GM06990 (cell line): ENCODE measurements around the gene RPS5.
A peak's percentile ranks its signal among the peaks of the same experiment; 100 is the strongest.

Experiments
- DNase-seq: peaks from one replicate; pipeline ENCODE4 v3.0.0-alpha.2; 2011; ENCODE audit not compliant: insufficient read length; ENCODE audit errors: extremely low read depth
- H3K27me3 ChIP-seq: replicated peaks from 2 replicates; pipeline ENCODE4 v1.6.0; 2011; ENCODE audit warnings: low read length; ENCODE audit not compliant: control insufficient read depth, insufficient read depth
- H3K36me3 ChIP-seq: 2 replicates; pipeline ENCODE4 v1.5.1; 2011; ENCODE audit warnings: low read length; ENCODE audit not compliant: control insufficient read depth, insufficient read depth
- H3K4me3 ChIP-seq: replicated peaks from 2 replicates; pipeline ENCODE4 v1.5.1; 2011; ENCODE audit warnings: low read depth, mild to moderate bottlenecking, control low read depth, low read length
- CTCF ChIP-seq: IDR thresholded peaks from 2 replicates; pipeline ENCODE4 v1.5.1; 2011; ENCODE audit warnings: low read length, control low read depth, mild to moderate bottlenecking, inconsistent platforms; ENCODE audit not compliant: insufficient read depth, poor library complexity, severe bottlenecking

RPS5 gene

GRCh38 chr19:58397533-58398037 lies 10.5 kb downstream of the RPS5 start:
- no peaks in the 10 kb centered on the region for H3K27me3 ChIP-seq
- TF ChIP-seq CTCF: no peak
- DNase-seq: no peak
- peaks cover 27% of the 10 kb centered on the region for H3K36me3 ChIP-seq
- H3K4me3 ChIP-seq: no peak overlapping the region

GRCh38 chr19:58398087-58398486 lies 11.0 kb downstream of the RPS5 start:
- Histone ChIP-seq H3K36me3 (peaks cover 22% of the 10 kb centered on the region), H3K4me3 (no peak overlapping the region), H3K27me3 (no peaks in the 10 kb centered on the region)
- no peak for TF ChIP-seq CTCF
- DNase-seq: no peak

- no peak for TF ChIP-seq CTCF
- no peak for DNase-seq
- H3K36me3 ChIP-seq: peaks cover 17% of the 10 kb centered on the region
- H3K27me3 ChIP-seq: no peaks in the 10 kb centered on the region
- H3K4me3 ChIP-seq: no peak overlapping the region
These were observed 11.5 kb downstream of the RPS5 start for GRCh38 chr19:58398545-58398944.

GRCh38 chr19:58399903-58400302 lies 12.8 kb downstream of the RPS5 start:
- DNase-seq: no peak
- H3K36me3 ChIP-seq: peaks cover 6% of the 10 kb centered on the region
- H3K4me3 ChIP-seq: no peak overlapping the region
- no peak for TF ChIP-seq CTCF
- no peaks in the 10 kb centered on the region for H3K27me3 ChIP-seq

GRCh38 chr19:58400316-58400915 lies 13.3 kb downstream of the RPS5 start:
- DNase-seq: no peak
- no peak for TF ChIP-seq CTCF
- H3K27me3 ChIP-seq: no peaks in the 10 kb centered on the region
- peaks cover 1% of the 10 kb centered on the region for H3K36me3 ChIP-seq
- H3K4me3 ChIP-seq: peak overlapping the region; percentile 43
